Stimulated activated CD4-positive, alpha-beta T cell treated with anti-CD3 and anti-CD28 coated beads, Interleukin-4, amount 100 ng/mL, for 4 hours (primary cell): ENCODE data around the gene WDR54.

Experiments used
- DNase-seq, 2 experiments: peaks; one replicate each; pipeline ENCODE4 v3.0.0-alpha.2; 2020

The WDR54 gene, protein sequence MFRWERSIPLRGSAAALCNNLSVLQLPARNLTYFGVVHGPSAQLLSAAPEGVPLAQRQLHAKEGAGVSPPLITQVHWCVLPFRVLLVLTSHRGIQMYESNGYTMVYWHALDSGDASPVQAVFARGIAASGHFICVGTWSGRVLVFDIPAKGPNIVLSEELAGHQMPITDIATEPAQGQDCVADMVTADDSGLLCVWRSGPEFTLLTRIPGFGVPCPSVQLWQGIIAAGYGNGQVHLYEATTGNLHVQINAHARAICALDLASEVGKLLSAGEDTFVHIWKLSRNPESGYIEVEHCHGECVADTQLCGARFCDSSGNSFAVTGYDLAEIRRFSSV

DNA sequence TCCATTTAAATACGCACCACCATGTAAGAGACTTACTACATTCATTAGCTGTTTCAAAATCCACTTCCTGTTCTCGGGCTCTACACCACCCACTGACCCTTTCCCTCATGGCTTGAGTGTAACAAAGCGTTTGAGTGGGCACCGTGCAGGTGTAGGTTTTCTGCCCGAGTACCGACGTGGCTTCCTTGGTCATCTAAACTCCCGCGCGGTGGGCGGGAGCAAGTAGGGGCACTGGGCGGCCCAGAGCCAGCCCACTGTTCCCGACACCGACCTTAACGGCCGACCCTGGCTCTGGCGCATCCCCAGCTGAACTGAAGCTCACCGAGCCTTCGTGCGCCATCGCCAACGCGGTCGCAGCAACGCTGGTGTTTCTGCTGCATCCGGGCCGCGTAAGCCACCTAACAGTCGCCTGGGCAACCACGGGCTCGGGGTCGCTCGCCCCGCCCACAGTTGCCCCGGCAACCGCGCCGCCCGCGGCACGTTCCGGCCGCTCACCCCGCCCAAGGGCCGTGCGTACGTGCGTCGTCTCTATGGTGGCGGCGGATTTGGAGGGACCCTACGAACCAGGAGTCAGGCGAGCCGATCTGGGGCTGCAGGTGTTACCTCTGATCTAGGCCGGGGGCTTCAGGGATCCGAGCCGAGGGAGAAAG is at the start of gene WDR54, which contains the start of gene C2orf81:
WDR54 (plus strand) TSS at position 510 of the 650 bp plus-strand sequence. CDS start 424 bp downstream, outside the sequence.
C2orf81 (minus strand) TSS at position 399 of the 650 bp plus-strand sequence; CDS start at position 340, 59 bp downstream.
- DNase-seq, result peak; percentile 92 to 95

DNA sequence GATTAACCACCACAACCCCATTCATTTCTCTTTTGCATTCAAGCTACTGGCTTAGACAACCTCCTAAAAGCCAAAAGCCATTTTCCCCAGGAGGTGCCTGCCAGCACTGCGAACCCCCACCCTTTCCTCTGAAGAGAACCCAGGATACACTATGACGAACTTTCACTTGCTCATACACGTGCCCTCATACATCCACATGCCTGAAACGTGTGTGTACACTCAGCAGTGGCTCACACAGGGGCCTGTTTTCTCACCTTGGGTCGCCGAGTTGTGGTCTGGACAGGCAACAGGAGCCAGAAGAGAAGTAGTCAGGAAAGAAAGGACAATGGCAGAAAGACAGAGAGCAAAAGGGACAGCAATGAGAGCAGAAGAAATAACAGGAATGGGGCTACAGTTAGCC is 48.9 kb upstream of the WDR54 start:
- no peak for DNase-seq

- no peak for DNase-seq
Measured at GRCh38 chr2:74373221-74373676, 48.3 kb upstream of the WDR54 start.

DNA sequence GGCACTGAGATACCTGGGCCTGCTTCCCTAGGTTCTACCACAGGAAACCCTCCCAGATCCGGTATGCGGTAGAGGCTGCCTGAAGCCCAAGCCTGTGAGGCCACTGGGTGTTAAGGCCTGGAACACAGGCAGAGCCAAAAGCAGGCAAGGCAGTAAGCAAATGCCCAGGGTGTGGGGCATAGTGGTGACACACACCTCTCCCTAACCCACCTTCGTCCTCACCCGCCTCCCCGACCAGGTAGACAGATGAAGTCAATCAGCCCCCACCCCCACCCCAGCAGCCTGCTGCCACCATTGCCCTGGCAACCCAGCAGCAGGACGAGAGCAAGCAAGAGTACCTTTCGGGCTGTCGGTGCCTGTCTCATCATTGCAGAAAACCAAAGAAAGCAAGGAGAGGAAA is 47.5 kb upstream of the WDR54 start:
- no peak for DNase-seq

GRCh38 chr2:74374509-74375205 is 46.9 kb upstream of the WDR54 start:
- DNase-seq, result no peak

DNA sequence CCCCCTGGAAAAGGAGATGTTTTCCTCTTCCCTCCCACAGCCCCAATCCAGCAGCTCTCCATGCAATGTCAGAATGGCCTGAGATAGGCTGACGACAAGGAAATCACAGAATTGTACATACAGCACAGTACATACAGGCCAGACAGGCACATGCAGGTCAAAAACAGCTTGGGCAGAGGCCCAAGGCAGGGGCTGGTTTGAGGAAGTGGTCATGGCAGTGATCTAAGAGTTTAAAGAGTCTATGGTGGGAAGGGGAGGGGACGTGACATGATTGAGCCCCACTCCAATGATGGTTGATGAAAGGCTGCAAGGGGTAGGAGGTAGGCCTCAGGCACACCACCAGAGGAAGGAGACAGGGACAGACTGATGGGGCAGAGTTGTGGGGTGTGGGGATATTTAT is 45.7 kb upstream of the WDR54 start:
- DNase-seq, result no peak

DNA sequence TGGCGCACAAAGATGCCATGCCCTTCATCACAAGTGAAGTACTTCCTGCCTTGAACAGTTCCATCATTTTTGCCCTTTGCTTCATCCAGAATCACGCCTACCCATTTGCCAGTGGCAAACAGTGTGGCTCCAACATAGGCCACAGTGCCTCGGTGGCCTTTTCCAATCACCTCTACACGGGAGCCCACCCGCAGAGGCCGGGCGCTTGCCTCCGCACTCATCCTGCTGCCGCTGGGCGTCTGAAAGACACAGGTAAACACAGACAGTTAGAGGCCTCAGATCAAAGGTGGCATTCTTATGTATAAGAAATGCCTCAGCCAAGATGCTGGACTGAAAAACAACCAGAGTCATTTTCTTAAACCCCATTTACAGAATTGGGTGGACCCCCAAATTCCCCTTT is 43.5 kb upstream of the WDR54 start:
- no peak for DNase-seq

GRCh38 chr2:74379851-74380789 is 41.4 kb upstream of the WDR54 start, which contains the start of gene DCTN1:
Gene DCTN1 (minus strand): TSS chr2:74380311. CDS start chr2:74380037, 274 bp downstream.
- no peak for DNase-seq

- no peak for DNase-seq
Measured at GRCh38 chr2:74381751-74382150, 39.8 kb upstream of the WDR54 start.

DNA sequence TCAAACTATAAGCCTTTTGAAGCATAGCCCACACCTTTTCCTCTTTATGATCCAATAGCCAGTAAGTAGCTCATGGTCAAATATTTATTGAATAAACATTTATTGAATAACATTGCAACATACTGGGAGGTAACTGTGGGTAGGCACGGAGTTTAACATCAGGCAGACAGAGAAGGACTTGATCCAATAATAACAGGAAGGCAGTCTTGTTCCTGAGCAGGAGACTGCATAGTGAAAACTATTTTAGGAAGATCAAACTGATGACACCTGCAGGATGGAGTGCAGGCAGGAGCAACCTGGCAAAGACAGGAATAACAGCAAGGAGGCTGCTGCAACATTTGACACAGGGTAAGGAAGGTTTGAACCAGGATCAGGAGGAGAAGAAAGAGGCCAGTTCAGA is 38.3 kb upstream of the WDR54 start:
- DNase-seq, result no peak

GRCh38 chr2:74384051-74384450 is 37.5 kb upstream of the WDR54 start:
- DNase-seq, result no peak

GRCh38 chr2:74385396-74385795 is 36.1 kb upstream of the WDR54 start:
- no peak for DNase-seq

- DNase-seq, result no peak
Measured at GRCh38 chr2:74387346-74387745, 34.2 kb upstream of the WDR54 start.

GRCh38 chr2:74390606-74391005 is 30.9 kb upstream of the WDR54 start:
- no peak for DNase-seq

- DNase-seq, result no peak
Measured at GRCh38 chr2:74391209-74391579, 30.3 kb upstream of the WDR54 start.

DNA sequence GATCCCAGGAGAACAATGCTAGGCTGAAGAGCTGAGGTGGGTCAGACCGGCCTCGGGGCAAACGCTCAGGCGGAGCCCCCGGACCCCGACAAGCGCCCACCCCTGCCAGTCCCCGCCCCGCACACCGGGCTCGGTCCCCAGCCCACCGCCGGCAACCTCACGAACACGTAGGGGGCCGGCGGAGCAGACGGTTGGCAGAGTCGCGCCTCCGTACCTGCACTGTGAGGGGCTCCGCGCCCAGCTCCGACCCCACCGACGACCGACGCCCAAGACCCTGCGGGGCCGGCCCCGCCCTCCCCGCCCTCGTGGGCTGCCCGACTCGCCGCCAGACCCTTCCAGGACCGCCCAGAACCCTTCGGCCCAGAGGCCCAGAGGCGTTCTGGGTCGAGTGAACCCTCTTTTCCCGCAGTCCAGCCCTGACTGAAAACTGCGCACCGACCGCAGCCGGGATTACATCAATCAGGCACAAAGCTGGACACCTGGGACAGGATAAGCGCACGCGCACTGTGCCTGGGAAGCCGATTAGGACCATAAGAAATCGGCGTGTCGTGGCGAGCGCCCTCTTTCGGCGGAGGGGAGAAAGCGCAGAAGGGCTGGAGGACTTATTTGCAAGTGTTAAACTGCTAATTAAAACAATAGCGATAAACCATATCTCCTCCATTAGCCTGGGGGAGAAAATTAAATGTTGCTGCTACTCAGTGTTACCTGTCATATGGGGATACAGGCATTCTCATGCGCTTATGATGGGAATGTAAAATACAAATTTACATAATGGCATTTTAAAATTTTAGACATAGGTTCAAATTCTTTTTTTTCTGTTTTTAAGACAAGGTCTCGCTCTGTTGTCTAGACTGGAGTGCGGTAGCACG is 29.7 kb upstream of the WDR54 start:
- DNase-seq, result peak; percentile 91 to 96

DNA sequence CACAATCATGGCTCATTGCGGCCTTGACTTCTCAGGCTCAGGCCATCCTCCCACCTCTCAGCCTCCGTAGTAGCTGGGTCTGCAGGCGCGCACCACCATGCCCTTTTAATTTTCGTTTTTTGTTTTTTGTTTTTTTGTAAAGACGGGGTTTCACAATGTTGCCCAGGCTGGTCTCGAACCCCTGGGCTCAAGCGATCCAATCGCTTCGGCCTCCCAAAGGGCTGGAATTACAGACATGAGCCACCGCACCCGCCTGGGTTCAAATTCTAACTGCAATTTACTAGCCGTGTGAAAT is 29.1 kb upstream of the WDR54 start:
- no peak for DNase-seq

GRCh38 chr2:74393525-74393924 is 28.0 kb upstream of the WDR54 start:
- DNase-seq, result no peak

- no peak for DNase-seq
Measured at GRCh38 chr2:74396149-74396548, 25.4 kb upstream of the WDR54 start.

DNA sequence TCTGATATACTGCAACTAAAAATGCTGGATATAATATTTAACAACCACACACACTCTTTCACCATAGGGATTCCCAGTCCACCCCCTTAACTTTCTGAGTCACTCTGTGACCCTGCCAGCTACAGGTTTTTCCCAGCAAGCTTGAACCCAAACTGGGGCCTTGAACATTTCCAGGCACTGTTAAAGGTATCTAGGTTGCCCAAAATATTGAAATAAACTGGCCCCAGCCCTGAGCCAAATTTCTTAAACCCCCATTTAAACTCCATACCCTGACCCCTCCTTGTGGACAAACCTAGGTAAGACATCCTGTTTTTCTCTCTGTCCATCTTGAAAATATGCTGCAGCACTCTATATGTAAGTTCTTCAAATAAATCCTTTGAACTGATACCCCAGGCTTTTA is 21.7 kb upstream of the WDR54 start:
- DNase-seq, result no peak

DNA sequence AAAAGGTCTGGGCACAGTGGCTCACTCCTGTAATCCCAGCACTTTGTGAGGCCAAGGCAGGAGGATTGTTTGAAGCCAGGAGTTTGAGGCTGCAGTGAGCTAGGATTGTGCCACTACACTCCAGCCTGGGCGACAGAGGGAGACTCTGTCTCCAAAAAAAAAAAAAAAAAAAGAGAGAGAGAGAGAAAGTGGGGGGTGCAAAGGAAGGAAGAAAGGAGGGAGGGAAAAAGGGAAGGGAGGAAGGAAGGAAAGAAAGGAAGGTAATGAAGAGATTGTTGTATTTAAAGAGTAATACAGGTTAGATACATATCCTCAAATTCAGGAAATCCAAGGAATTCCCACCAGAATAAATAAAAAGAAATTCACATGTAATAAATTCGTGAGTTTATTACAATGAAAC is 19.6 kb upstream of the WDR54 start:
- no peak for DNase-seq

- DNase-seq, result no peak
Measured at GRCh38 chr2:74406035-74406434, 15.5 kb upstream of the WDR54 start.
